Esophagus squamous epithelium (tissue), 5 donors: ENCODE results near the gene EFHC2. TPM values are rescaled to one million over a fixed set of nuclear protein-coding genes. Genes with fewer than 3 reads are reported as not detected.

Experiments used
- DNase-seq: peaks from one replicate; lab custom pipeline; 2025; lab: John Stamatoyannopoulos, UW
- H3K27ac ChIP-seq, 4 donors: fragments of 200-600 bp; sonication (generic); one replicate each; pipeline ENCODE4 v1.5.1; 2016 to 2019; ENCODE audit warnings: mild to moderate bottlenecking in 1 of 4
- H3K27me3 ChIP-seq, 4 donors: fragments of 200-600 bp; sonication (generic); 1 replicate in 3 of 4; 2 replicates in 1 of 4; pipeline versions ENCODE4 v1.5.1 to v1.6.0; 2017 to 2021; ENCODE audit warnings: antibody characterized with exemption in 1 of 4
- H3K36me3 ChIP-seq, 3 donors: fragments of 200-600 bp; sonication (generic); one replicate each; pipeline ENCODE4 v1.5.1; 2016 to 2019
- H3K4me1 ChIP-seq, 3 donors: fragments of 200-600 bp; sonication (generic); one replicate each; pipeline ENCODE4 v1.5.1; 2017 to 2019
- H3K4me3 ChIP-seq, 4 donors: fragments of 200-600 bp; sonication (generic); 1 replicate in 3 of 4; 2 replicates in 1 of 4; pipeline ENCODE4 v1.5.1; 2016 to 2019; ENCODE audit warnings: mild to moderate bottlenecking in 2 of 4, moderate library complexity in 1 of 4
- H3K9me3 ChIP-seq, 3 donors: fragments of 200-600 bp; sonication (generic); one replicate each; pipeline ENCODE4 v1.5.1; 2016 to 2019
- POLR2A ChIP-seq, 4 donors: fragments of 450-650 bp; IDR thresholded peaks; one replicate each; pipeline ENCODE4 v1.6.1; 2017; ENCODE audit warnings: antibody characterized with exemption in 4 of 4, mild to moderate bottlenecking in 4 of 4, moderate library complexity in 3 of 4
- WGBS, 2 donors: methylation state at CpG; one replicate each; pipeline ENCODE4 v1.1.5; 2018; 5-methylcytosine and 5-hydroxymethylcytosine counted together
- intact Hi-C: fragments of 100-400 bp; cut with DNase I; formaldehyde crosslinking; loops from one replicate; pipeline ENCODE4 v1.15.0; 2022
- total RNA-seq, 4 donors: library from RNA; depleted of rRNA; stranded (reverse); fragments of >200 nt; gene quantifications; one replicate each; pipeline ENCODE4 v1.1.0, GENCODE V29; 2016
- TF ChIP-seq, protein P1 (sequence below), 6 experiments: fragments of 450-650 bp in 4 of 6; fragments of 200-600 bp in 2 of 6; sonication (generic) in 2 of 6; IDR thresholded peaks; one replicate each; pipeline ENCODE4 v1.5.1; 2016 to 2019; ENCODE audit warnings: antibody characterized with exemption in 6 of 6, mild to moderate bottlenecking in 4 of 6, moderate library complexity in 4 of 6
- donor health status: DM: yes; HTN: yes; CAD: no.

The EFHC2 gene
- total RNA-seq, 4 donors from 2014 or later, result 0.22 to 3.1 (median 2.0) TPM

DNA sequence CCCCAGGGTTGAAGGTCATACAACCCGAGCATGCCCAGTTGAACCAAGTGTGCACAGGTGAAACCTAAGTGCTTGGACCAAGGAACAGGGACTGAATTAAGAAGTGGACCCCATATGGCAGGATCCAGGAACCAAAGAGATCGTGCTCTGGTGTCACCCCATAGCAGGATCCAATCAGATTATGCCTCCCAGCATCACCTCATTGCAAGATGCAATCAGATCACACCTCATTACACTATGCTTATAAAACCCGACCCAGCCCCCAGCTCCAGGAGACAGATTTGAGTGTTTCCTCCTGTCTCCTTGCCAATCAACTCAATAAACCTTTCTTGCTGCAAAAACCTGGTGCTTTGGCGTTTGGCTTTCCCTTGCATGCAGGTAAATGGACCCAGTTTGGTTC, 37.6 kb downstream of the EFHC2 start:
- intact Hi-C loops, result no loop called here
- no peaks in the 10 kb centered on the region for H3K9me3 ChIP-seq
- H3K27ac ChIP-seq, result peak overlapping the region in 3 of 4 donors; percentile 28 to 69 (median 56)
- TF ChIP-seq, protein P1, sequence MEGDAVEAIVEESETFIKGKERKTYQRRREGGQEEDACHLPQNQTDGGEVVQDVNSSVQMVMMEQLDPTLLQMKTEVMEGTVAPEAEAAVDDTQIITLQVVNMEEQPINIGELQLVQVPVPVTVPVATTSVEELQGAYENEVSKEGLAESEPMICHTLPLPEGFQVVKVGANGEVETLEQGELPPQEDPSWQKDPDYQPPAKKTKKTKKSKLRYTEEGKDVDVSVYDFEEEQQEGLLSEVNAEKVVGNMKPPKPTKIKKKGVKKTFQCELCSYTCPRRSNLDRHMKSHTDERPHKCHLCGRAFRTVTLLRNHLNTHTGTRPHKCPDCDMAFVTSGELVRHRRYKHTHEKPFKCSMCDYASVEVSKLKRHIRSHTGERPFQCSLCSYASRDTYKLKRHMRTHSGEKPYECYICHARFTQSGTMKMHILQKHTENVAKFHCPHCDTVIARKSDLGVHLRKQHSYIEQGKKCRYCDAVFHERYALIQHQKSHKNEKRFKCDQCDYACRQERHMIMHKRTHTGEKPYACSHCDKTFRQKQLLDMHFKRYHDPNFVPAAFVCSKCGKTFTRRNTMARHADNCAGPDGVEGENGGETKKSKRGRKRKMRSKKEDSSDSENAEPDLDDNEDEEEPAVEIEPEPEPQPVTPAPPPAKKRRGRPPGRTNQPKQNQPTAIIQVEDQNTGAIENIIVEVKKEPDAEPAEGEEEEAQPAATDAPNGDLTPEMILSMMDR (IDR thresholded peaks at IDR 0.05), result no peak
- TF ChIP-seq POLR2A (IDR thresholded peaks at IDR 0.05), result no peak
- H3K36me3 ChIP-seq, result no peaks in the 10 kb centered on the region
- no peaks in the 10 kb centered on the region for H3K27me3 ChIP-seq
- peaks cover 0 to 13% (median 6%) of the 10 kb centered on the region in 3 donors for H3K4me1 ChIP-seq
- no peak overlapping the region for H3K4me3 ChIP-seq
- WGBS, 2 donors, result 52 to 64% methylated on average over 2 to 4 of the region's 4 CpGs
- DNase-seq, result no peak

DNA sequence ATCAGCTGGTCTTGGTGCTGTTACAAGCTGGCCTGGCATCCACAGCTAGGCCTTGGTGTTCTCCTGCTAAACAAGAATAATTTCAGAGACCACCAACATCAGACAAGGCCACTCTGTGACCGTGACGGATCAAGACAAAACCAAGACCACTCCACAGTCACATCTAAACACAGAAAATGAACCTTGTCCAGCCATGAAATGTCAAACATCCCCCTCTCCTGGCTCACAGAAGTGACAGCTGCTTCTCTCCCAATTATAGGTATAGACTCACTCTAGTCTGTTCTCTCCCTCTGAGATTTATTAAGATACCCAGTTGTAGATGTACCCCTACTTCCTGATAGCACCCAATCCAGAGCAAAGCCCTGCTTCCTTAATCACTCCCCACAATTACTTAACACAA, 40.4 kb downstream of the EFHC2 start:
- intact Hi-C loops, result no loop called here
- 82 to 87% methylated on average over 2 of the region's 2 CpGs for WGBS, 2 donors
- no peaks in the 10 kb centered on the region for H3K9me3 ChIP-seq
- H3K4me3 ChIP-seq, result no peak overlapping the region
- no peak for DNase-seq
- H3K4me1 ChIP-seq, result peaks cover 0 to 13% (median 6%) of the 10 kb centered on the region in 3 donors
- no peaks in the 10 kb centered on the region for H3K36me3 ChIP-seq
- no peak overlapping the region for H3K27ac ChIP-seq
- TF ChIP-seq POLR2A (IDR thresholded peaks at IDR 0.05), result no peak
- TF ChIP-seq, protein P1 (IDR thresholded peaks at IDR 0.05), result no peak
- no peaks in the 10 kb centered on the region for H3K27me3 ChIP-seq

DNA sequence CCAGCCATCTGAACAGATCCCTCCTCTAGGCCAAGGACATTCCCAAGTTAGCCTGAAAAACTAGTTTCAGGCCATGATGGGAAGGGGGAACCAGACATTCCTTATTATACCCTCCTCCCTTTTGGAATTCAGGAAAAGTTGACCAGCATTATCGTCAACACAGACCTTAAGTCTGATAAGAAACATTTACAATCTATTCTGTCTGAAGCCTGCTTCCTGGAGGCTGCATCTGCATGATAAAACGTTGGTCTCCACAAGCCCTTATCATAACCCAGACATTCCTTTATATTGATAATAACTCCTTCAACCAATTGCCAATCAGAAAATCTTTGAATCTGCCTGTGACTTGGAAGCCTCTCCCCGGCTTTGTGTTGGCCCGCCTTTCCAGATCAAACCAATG, 44.3 kb downstream of the EFHC2 start:
- Histone ChIP-seq H3K27me3 (no peaks in the 10 kb centered on the region), H3K9me3 (no peaks in the 10 kb centered on the region), H3K36me3 (no peaks in the 10 kb centered on the region), H3K4me1 (no peaks in the 10 kb centered on the region), H3K27ac (no peak overlapping the region), H3K4me3 (no peak overlapping the region)
- 47 to 63% methylated on average over 2 to 4 of the region's 4 CpGs for WGBS, 2 donors
- intact Hi-C loops, result no loop called here
- DNase-seq, result no peak
- TF ChIP-seq, protein P1 (IDR thresholded peaks at IDR 0.05), result no peak
- TF ChIP-seq POLR2A (IDR thresholded peaks at IDR 0.05), result no peak

DNA sequence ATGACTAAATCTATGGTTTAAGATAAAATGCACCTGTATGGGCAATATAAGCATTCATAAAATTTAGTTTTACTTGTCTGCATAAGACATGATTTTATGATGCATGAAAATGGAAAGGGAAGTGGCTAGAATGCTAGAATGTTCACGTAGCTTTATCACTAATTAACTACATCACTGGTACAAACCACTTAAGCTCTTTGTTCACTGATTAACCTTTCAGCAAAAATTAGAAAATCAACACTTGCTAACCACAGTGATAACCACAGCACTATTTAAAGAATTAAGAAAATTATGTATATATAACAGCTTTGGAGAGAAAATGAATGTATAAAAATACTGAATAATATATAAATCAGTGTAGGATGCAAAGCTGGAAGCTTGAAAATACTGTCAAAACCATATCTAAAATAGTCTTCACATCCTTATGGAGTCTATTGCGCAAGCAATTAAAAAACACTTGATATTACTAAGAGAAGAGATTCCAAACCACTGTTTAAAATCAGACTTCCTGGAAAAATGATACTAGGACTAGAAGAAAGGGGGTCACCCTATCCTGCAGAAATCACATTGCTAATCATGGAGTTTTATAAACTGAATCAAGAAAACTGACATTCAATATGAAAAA, 51.9 kb downstream of the EFHC2 start:
- no peak for TF ChIP-seq POLR2A (IDR thresholded peaks at IDR 0.05)
- TF ChIP-seq, protein P1 (IDR thresholded peaks at IDR 0.05), result no peak
- Histone ChIP-seq H3K4me1 (no peaks in the 10 kb centered on the region), H3K36me3 (no peaks in the 10 kb centered on the region), H3K4me3 (no peak overlapping the region), H3K27me3 (no peaks in the 10 kb centered on the region), H3K27ac (no peak overlapping the region), H3K9me3 (no peaks in the 10 kb centered on the region)
- intact Hi-C loops, result no loop called here
- WGBS, 2 donors, result 64 to 80% methylated on average over 2 of the region's 2 CpGs
- no peak for DNase-seq

DNA sequence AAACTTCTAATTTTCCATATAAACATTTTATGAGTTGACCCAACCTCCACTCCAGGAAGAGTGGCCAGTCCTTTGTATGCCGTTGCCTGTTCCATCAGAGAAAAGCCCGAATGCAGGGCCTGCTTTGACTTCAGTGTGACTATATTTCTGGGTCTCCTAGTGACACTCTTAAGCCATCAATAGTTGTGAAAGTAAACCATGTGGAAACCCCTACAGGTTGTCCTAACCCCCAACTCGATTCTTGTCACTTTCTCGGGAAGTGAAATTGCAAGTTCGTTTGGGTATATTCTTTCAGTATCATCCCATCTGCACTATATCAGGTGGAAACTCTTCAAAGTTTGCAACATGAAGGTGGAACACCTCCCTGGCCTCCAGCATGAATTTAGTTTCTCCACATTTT, 52.8 kb downstream of the EFHC2 start:
- Histone ChIP-seq H3K27ac (no peak overlapping the region), H3K4me1 (no peaks in the 10 kb centered on the region), H3K27me3 (no peaks in the 10 kb centered on the region), H3K4me3 (no peak overlapping the region), H3K9me3 (no peaks in the 10 kb centered on the region), H3K36me3 (no peaks in the 10 kb centered on the region)
- DNase-seq, result no peak
- TF ChIP-seq, protein P1 (IDR thresholded peaks at IDR 0.05), result no peak
- TF ChIP-seq POLR2A (IDR thresholded peaks at IDR 0.05), result no peak
- 75 to 100% methylated on average over 2 to 5 of the region's 5 CpGs for WGBS, 2 donors
- intact Hi-C loops, result no loop called here
